GM19238 (cell line): ENCODE data around the gene MACROD2.

Source experiments
- DNase-seq: peaks from one replicate; pipeline ENCODE4 v3.0.0; 2011; ENCODE audit warnings: low spot score; ENCODE audit not compliant: insufficient read length

MACROD2 gene

GRCh38 chr20:15834857-15835256 is 1839.5 kb downstream of the MACROD2 start:
- DNase-seq, result no peak

GRCh38 chr20:15835811-15836210 is 1840.5 kb downstream of the MACROD2 start:
- no peak for DNase-seq

- DNase-seq, result no peak
Observed at GRCh38 chr20:15836634-15837033, 1841.3 kb downstream of the MACROD2 start.

GRCh38 chr20:15837563-15837962 is 1842.2 kb downstream of the MACROD2 start:
- DNase-seq, result no peak

GRCh38 chr20:15838466-15838865 is 1843.2 kb downstream of the MACROD2 start:
- no peak for DNase-seq

- no peak for DNase-seq
Observed at GRCh38 chr20:15840636-15841301, 1845.5 kb downstream of the MACROD2 start.

GRCh38 chr20:15842872-15843271 is 1847.6 kb downstream of the MACROD2 start:
- DNase-seq, result no peak

- DNase-seq, result no peak
Observed at GRCh38 chr20:15843777-15844176, 1848.5 kb downstream of the MACROD2 start.

GRCh38 chr20:15847196-15847784 is 1852.0 kb downstream of the MACROD2 start:
- no peak for DNase-seq

GRCh38 chr20:15848126-15848525 is 1852.8 kb downstream of the MACROD2 start:
- no peak for DNase-seq

- DNase-seq, result no peak
Observed at GRCh38 chr20:15848995-15849610, 1853.8 kb downstream of the MACROD2 start.

- DNase-seq, result no peak
Observed at GRCh38 chr20:15851576-15852215, 1856.4 kb downstream of the MACROD2 start.

GRCh38 chr20:15854911-15855310 is 1859.6 kb downstream of the MACROD2 start:
- DNase-seq, result no peak

GRCh38 chr20:15857173-15857784 is 1862.0 kb downstream of the MACROD2 start:
- no peak for DNase-seq

GRCh38 chr20:15859061-15859460 is 1863.7 kb downstream of the MACROD2 start:
- no peak for DNase-seq

GRCh38 chr20:15860850-15861249 is 1865.5 kb downstream of the MACROD2 start:
- no peak for DNase-seq

- no peak for DNase-seq
Observed at GRCh38 chr20:15862178-15862577, 1866.9 kb downstream of the MACROD2 start.

GRCh38 chr20:15863735-15864134 is 1868.4 kb downstream of the MACROD2 start:
- DNase-seq, result no peak

- DNase-seq, result no peak
Observed at GRCh38 chr20:15865553-15865952, 1870.2 kb downstream of the MACROD2 start.

GRCh38 chr20:15866916-15867730 is 1871.8 kb downstream of the MACROD2 start:
- DNase-seq, result no peak

- DNase-seq, result no peak
Observed at GRCh38 chr20:15867899-15868298, 1872.6 kb downstream of the MACROD2 start.
